MM.1S (cell line): ENCODE measurements around the gene CDC14C.

Experiments
- DNase-seq: peaks from one replicate; pipeline ENCODE4 v3.0.0-alpha.2; 2015
- H2AFZ ChIP-seq: fragments of 300-600 bp; sonication (generic); 2 replicates; pipeline ENCODE4 v1.6.0; 2016; ENCODE audit warnings: antibody characterized with exemption, low read length
- H3F3A ChIP-seq: fragments of 300-600 bp; sonication (generic); 2 replicates; pipeline ENCODE4 v1.6.1; 2016; ENCODE audit warnings: mild to moderate bottlenecking, antibody characterized with exemption, low read length, moderate library complexity, mixed read lengths; ENCODE audit not compliant: insufficient read depth
- H3K27ac ChIP-seq: fragments of 300-600 bp; sonication (generic); 2 replicates; pipeline ENCODE4 v1.5.1; 2016; ENCODE audit warnings: mild to moderate bottlenecking, low read length
- H3K27me3 ChIP-seq: fragments of 300-600 bp; sonication (generic); replicated peaks from 2 replicates; pipeline ENCODE4 v1.6.0; 2016; ENCODE audit warnings: low read length; ENCODE audit not compliant: insufficient read depth
- H3K36me3 ChIP-seq: fragments of 300-600 bp; sonication (generic); replicated peaks from 2 replicates; pipeline ENCODE4 v1.6.1; 2016; ENCODE audit warnings: mild to moderate bottlenecking, low read length, mixed read lengths; ENCODE audit not compliant: insufficient read depth
- H3K4me1 ChIP-seq: fragments of 300-600 bp; sonication (generic); 2 replicates; pipeline ENCODE4 v1.6.1; 2016; ENCODE audit warnings: low read length, mixed read lengths
- H3K4me2 ChIP-seq: fragments of 300-600 bp; sonication (generic); 2 replicates; pipeline ENCODE4 v1.6.0; 2016; ENCODE audit warnings: low read depth, low read length
- H3K4me3 ChIP-seq: fragments of 300-600 bp; sonication (generic); 2 replicates; pipeline ENCODE4 v1.5.1; 2016; ENCODE audit warnings: low read length, mixed read lengths
- H3K79me2 ChIP-seq: fragments of 300-600 bp; sonication (generic); 2 replicates; pipeline ENCODE4 v1.6.1; 2016; ENCODE audit warnings: mixed run types, low read length, mixed read lengths
- H3K9ac ChIP-seq: fragments of 300-600 bp; sonication (generic); 2 replicates; pipeline ENCODE4 v1.6.1; 2016; ENCODE audit warnings: low read length, mixed read lengths
- H3K9me2 ChIP-seq: fragments of 300-600 bp; sonication (generic); replicated peaks from 2 replicates; pipeline ENCODE4 v1.6.1; 2016; ENCODE audit warnings: mild to moderate bottlenecking, low read length, mixed read lengths; ENCODE audit not compliant: insufficient read depth
- H3K9me3 ChIP-seq: fragments of 300-600 bp; sonication (generic); replicated peaks from 2 replicates; pipeline ENCODE4 v1.6.1; 2016; ENCODE audit warnings: mild to moderate bottlenecking, low read length, mixed read lengths; ENCODE audit not compliant: insufficient read depth
- H4K20me1 ChIP-seq: fragments of 300-600 bp; sonication (generic); 2 replicates; pipeline ENCODE4 v1.6.1; 2016; ENCODE audit warnings: mild to moderate bottlenecking, low read length, moderate library complexity, mixed read lengths; ENCODE audit not compliant: insufficient read depth
- CTCF ChIP-seq: fragments of 300-600 bp; sonication (generic); IDR thresholded peaks from 2 replicates; pipeline ENCODE4 v1.5.1; 2016; ENCODE audit warnings: antibody characterized with exemption, low read length, mixed read lengths
- EZH2 ChIP-seq: fragments of 300-600 bp; sonication (generic); optimal IDR thresholded peaks from 2 replicates; pipeline ENCODE3; 2017; ENCODE audit warnings: low read depth, mild to moderate bottlenecking, antibody characterized with exemption, low read length, mixed read lengths
- EZH2phosphoT487 ChIP-seq: fragments of 300-600 bp; sonication (generic); IDR thresholded peaks from 2 replicates; pipeline ENCODE4 v1.6.1; 2018; ENCODE audit warnings: antibody characterized with exemption, low read length

CDC14C gene

GRCh38 chr7:48924433-48924832 is at the start of gene CDC14C:
Gene CDC14C, plus strand, starts transcription at chr7:48924547. Its CDS starts 126 bp downstream, at chr7:48924673.
- H3F3A ChIP-seq: no peaks in the 10 kb centered on the region
- H3K9me3 ChIP-seq: no peaks in the 10 kb centered on the region
- no peaks in the 10 kb centered on the region for H3K79me2 ChIP-seq
- no peak within 1 kb of the TSS for H3K27ac ChIP-seq
- H3K9ac ChIP-seq: no peak within 1 kb of the TSS
- DNase-seq: no peak
- H3K4me2 ChIP-seq: no peak within 1 kb of the TSS
- H3K4me1 ChIP-seq: no peaks in the 10 kb centered on the region
- H3K36me3 ChIP-seq: no peaks in the 10 kb centered on the region
- H2AFZ ChIP-seq: no peak within 1 kb of the TSS
- no peak within 1 kb of the TSS for H3K4me3 ChIP-seq
- no peaks in the 10 kb centered on the region for H3K27me3 ChIP-seq
- no peaks in the 10 kb centered on the region for H4K20me1 ChIP-seq
- no peak for TF ChIP-seq CTCF
- TF ChIP-seq EZH2phosphoT487: no peak
- no peak for TF ChIP-seq EZH2
- H3K9me2 ChIP-seq: no peaks in the 10 kb centered on the region

GRCh38 chr7:48875045-48875916 is 49.1 kb upstream of the CDC14C start:
- H3K9me2 ChIP-seq: no peaks in the 10 kb centered on the region
- no peak overlapping the region for H3K4me2 ChIP-seq
- DNase-seq: peak; percentile 26
- no peak overlapping the region for H2AFZ ChIP-seq
- no peaks in the 10 kb centered on the region for H3F3A ChIP-seq
- no peaks in the 10 kb centered on the region for H4K20me1 ChIP-seq
- H3K4me1 ChIP-seq: peaks cover 6% of the 10 kb centered on the region; the same call in 1 of the 2 replicates
- no peaks in the 10 kb centered on the region for H3K9me3 ChIP-seq
- H3K27me3 ChIP-seq: no peaks in the 10 kb centered on the region
- no peaks in the 10 kb centered on the region for H3K36me3 ChIP-seq
- H3K27ac ChIP-seq: no peak overlapping the region
- H3K9ac ChIP-seq: no peak overlapping the region
- H3K4me3 ChIP-seq: no peak overlapping the region
- no peaks in the 10 kb centered on the region for H3K79me2 ChIP-seq
- no peak for TF ChIP-seq EZH2phosphoT487
- TF ChIP-seq EZH2: no peak
- TF ChIP-seq CTCF: peak; percentile 50

- H3K27me3 ChIP-seq: no peaks in the 10 kb centered on the region
- TF ChIP-seq CTCF: peak; percentile 27
- no peak for TF ChIP-seq EZH2
- no peak for TF ChIP-seq EZH2phosphoT487
- H4K20me1 ChIP-seq: no peaks in the 10 kb centered on the region
- no peaks in the 10 kb centered on the region for H3K79me2 ChIP-seq
- no peak overlapping the region for H3K27ac ChIP-seq
- DNase-seq: no peak
- peaks cover 12% of the 10 kb centered on the region; the same call in 1 of the 2 replicates for H3K4me1 ChIP-seq
- no peaks in the 10 kb centered on the region for H3F3A ChIP-seq
- no peaks in the 10 kb centered on the region for H3K36me3 ChIP-seq
- no peaks in the 10 kb centered on the region for H3K9me3 ChIP-seq
- no peak overlapping the region for H3K4me3 ChIP-seq
- no peak overlapping the region for H3K9ac ChIP-seq
- no peaks in the 10 kb centered on the region for H3K9me2 ChIP-seq
- no peak overlapping the region for H3K4me2 ChIP-seq
- no peak overlapping the region for H2AFZ ChIP-seq
Observed at GRCh38 chr7:48876087-48876486, 48.3 kb upstream of the CDC14C start.
